ENCODE data around the gene PCDH15. TPM values are rescaled to one million over a fixed set of nuclear protein-coding genes. Genes with fewer than 3 reads are reported as not detected.

Gene PCDH15
- total RNA-seq, 1 donor from 2014 or later = 3.2 TPM

DNA sequence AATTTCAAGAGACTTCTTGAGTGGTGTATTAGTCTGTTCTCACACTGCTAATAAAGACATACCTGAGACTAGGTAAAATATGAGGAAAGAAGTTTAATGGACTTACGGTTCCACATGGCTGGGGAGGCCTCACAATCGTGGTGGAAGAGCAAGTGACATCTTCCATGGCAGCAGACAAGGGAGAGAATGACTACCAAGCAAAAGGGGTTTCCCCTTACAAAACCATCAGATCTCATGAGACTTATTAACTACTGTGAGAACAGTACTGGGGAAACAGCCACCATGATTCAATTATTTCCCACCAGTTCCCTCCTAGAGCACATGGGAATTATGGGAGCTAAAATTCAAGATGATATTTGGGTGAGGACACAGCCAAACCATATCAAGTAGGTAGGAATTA is 150.5 kb downstream of the PCDH15 start:
- Histone ChIP-seq H3K27me3 (no peaks in the 10 kb centered on the region), H3K36me3 (no peaks in the 10 kb centered on the region), H3K27ac (no peak overlapping the region), H3K4me1 (no peaks in the 10 kb centered on the region), H3K9me3 (no peaks in the 10 kb centered on the region), H3K4me3 (no peak overlapping the region)
- intact Hi-C loops (cut with DNase I) = no loop called here
- DNase-seq = no peak
- TF ChIP-seq, protein P1, sequence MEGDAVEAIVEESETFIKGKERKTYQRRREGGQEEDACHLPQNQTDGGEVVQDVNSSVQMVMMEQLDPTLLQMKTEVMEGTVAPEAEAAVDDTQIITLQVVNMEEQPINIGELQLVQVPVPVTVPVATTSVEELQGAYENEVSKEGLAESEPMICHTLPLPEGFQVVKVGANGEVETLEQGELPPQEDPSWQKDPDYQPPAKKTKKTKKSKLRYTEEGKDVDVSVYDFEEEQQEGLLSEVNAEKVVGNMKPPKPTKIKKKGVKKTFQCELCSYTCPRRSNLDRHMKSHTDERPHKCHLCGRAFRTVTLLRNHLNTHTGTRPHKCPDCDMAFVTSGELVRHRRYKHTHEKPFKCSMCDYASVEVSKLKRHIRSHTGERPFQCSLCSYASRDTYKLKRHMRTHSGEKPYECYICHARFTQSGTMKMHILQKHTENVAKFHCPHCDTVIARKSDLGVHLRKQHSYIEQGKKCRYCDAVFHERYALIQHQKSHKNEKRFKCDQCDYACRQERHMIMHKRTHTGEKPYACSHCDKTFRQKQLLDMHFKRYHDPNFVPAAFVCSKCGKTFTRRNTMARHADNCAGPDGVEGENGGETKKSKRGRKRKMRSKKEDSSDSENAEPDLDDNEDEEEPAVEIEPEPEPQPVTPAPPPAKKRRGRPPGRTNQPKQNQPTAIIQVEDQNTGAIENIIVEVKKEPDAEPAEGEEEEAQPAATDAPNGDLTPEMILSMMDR (IDR thresholded peaks at IDR 0.05) = no peak
- ATAC-seq = no peak

DNA sequence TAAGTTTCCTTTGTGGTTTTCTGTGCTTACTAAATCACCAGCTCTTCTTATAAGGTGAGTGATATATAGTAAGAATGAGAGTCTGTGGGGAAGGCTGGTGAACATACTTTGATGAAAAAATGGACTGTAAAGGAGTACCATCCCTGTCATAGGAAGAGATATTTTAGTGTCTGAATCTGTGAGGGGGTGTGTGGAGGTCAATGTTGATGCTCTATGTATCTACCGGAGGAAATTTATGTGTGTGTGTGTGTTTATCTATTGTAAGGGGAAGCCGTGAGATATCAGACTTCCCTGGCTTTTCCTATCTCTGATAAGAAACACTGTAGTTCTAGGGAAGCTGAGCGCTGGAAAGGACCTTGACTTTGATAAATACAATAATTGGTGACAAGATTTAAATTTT is 179.0 kb downstream of the PCDH15 start:
- Histone ChIP-seq H3K27me3 (no peaks in the 10 kb centered on the region), H3K36me3 (no peaks in the 10 kb centered on the region), H3K27ac (no peak overlapping the region), H3K4me3 (no peak overlapping the region), H3K9me3 (no peaks in the 10 kb centered on the region), H3K4me1 (no peaks in the 10 kb centered on the region)
- DNase-seq (no peak), ATAC-seq (no peak)
- TF ChIP-seq, protein P1 (IDR thresholded peaks at IDR 0.05) = no peak
- intact Hi-C loops (cut with DNase I) = no loop called here

DNA sequence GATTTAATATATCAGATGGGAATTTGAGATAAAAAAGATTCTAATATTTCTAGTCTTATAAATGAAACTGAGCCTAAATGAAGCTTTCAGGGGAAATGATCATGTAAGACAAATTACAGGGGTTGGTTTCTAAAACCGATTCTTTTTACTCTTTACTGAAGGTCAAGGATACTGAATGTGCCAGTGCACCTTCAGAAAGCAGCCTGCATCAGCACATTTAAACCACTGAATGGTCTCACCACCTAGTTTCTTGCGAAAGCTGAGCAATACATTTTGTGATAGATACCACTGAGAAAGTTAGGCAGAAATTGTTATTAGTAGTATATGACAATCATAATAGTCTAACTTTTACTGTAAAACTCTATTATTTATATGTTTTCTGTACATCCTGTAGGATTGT is 180.7 kb downstream of the PCDH15 start:
- ATAC-seq = no peak
- no peaks in the 10 kb centered on the region for H3K4me1 ChIP-seq
- intact Hi-C loops (cut with DNase I) = no loop called here

DNA sequence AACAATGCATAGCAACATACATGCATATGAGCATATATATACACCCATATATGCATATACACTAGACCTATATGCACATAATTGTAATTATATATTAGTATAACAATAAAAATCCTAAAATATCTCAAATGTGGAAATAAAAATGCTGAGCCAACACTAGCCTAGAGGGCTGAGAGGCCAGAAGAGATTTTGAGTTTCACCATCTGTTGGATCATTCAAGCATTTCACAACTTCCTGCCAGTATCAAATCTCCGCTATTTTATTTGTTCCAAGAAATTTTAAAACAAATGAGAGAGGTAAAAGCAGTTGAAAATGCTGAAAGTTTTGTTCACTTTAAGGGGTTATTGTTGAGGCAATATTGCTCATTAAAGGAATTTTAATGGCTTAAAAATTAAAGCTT is 187.0 kb downstream of the PCDH15 start:
- TF ChIP-seq, protein P1 (IDR thresholded peaks at IDR 0.05) = no peak
- Histone ChIP-seq H3K27ac (no peak overlapping the region), H3K4me1 (no peaks in the 10 kb centered on the region), H3K9me3 (no peaks in the 10 kb centered on the region), H3K36me3 (no peaks in the 10 kb centered on the region), H3K4me3 (no peak overlapping the region), H3K27me3 (no peaks in the 10 kb centered on the region)
- DNase-seq (no peak), ATAC-seq (no peak)
- intact Hi-C loops (cut with DNase I) = no loop called here

More for the DNA sequence above, 180.7 kb downstream of the PCDH15 start:
- TF ChIP-seq, protein P1 (IDR thresholded peaks at IDR 0.05) = no peak
- Histone ChIP-seq H3K27me3 (no peaks in the 10 kb centered on the region), H3K27ac (no peak overlapping the region), H3K4me3 (no peak overlapping the region), H3K9me3 (no peaks in the 10 kb centered on the region), H3K36me3 (no peaks in the 10 kb centered on the region)
- DNase-seq = no peak

DNA sequence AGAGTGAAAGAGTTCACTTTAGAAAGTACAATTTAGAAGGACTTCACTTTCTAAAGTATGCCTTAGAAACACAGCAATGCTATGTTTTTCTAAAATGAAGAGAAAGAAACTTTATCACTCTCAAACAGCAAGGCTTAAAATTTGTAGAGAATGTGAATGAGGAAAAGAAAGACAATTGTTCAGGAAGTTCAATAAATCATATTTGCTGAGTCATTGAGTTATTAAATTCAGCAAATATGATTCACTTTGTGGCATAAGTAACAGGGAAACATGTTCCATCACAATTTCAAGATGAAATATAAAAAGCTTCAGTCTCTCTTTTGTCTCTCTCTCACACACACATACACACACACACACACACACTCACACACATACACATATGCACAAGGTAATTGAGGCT is 187.9 kb downstream of the PCDH15 start:
- ATAC-seq (no peak), DNase-seq (no peak)
- intact Hi-C loops (cut with DNase I) = no loop called here
- H3K27me3 ChIP-seq = no peaks in the 10 kb centered on the region
- no peaks in the 10 kb centered on the region for H3K9me3 ChIP-seq
- TF ChIP-seq, protein P1 (IDR thresholded peaks at IDR 0.05) = no peak
- H3K4me1 ChIP-seq = no peaks in the 10 kb centered on the region
- H3K4me3 ChIP-seq = no peak overlapping the region
- no peaks in the 10 kb centered on the region for H3K36me3 ChIP-seq
- H3K27ac ChIP-seq = no peak overlapping the region

DNA sequence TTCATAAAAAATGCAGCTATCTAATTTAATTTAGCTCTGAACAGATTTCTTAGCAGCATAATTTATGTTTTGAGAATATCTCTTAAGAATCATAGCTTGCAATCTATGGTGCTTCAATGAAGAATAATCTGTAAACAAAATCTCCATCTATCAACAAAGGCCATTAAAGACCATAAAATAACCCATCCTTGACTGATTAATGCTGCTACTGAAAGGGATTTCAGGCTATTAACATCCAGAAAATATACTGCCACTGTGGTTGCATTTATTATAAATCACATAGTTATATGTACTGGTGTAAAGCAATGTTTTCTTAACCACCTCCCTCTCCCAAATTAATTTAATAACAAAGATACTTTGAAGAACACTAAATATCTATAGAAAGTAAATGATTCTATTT is 191.6 kb downstream of the PCDH15 start:
- ATAC-seq = no peak
- Histone ChIP-seq H3K9me3 (no peaks in the 10 kb centered on the region), H3K4me1 (no peaks in the 10 kb centered on the region)

More for the DNA sequence above, 191.6 kb downstream of the PCDH15 start:
- Histone ChIP-seq H3K4me3 (no peak overlapping the region), H3K27me3 (no peaks in the 10 kb centered on the region), H3K27ac (no peak overlapping the region), H3K36me3 (no peaks in the 10 kb centered on the region)
- intact Hi-C loops (cut with DNase I) = no loop called here
- no peak for DNase-seq
- TF ChIP-seq, protein P1 (IDR thresholded peaks at IDR 0.05) = no peak
